ENCODE results near the gene C5.

DNA sequence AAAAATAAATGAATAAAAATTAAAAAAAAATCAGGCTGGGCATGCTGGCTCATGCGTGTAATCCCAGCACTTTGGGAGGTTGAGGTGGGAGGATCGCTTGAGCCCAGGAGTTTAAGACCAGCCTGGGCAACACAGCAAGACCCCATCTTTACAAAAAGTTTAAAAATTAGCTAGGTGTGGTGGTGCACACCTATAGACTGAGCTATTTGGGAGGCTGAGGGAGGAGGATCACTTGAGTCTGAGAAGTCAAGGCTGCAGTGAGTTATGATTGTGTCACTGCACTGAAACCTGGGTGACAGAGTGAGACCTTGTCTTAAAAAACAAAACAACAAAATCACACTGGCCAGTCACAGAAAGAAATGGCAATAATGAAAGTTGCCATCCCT, 21.3 kb upstream of the C5 start:
- TF ChIP-seq CTCF (conservative IDR thresholded peaks at IDR 0.05; ENCODE audit: low read depth in 2 of 2) (no peak), REST (IDR thresholded peaks at IDR 0.05; ENCODE audit: unreplicated experiment) (no peak), POLR2AphosphoS5 (IDR thresholded peaks at IDR 0.05; ENCODE audit: low read depth) (no peak), EZH2 (IDR thresholded peaks at IDR 0.05; ENCODE audit: low read depth, unreplicated experiment) (no peak), CREB1 (CRISPR knock-in tag; IDR thresholded peaks at IDR 0.05; ENCODE audit: low read depth) (no peak), JUNB (IDR thresholded peaks at IDR 0.05; ENCODE audit: unreplicated experiment) (no peak), EZH2phosphoT487 (IDR thresholded peaks at IDR 0.05; ENCODE audit: unreplicated experiment) (no peak), NANOG (IDR thresholded peaks at IDR 0.05; ENCODE audit: borderline replicate concordance) (no peak), STAT1 (IDR thresholded peaks at IDR 0.05; ENCODE audit: unreplicated experiment) (no peak)

Measured in GM23338 (cell line).